Measurements from ENCODE around the gene MRPS14.
A peak's percentile ranks its signal among the peaks of the same experiment; 100 is the strongest.
"Not testable (repeated sequence)": the region's sequence is repeated elsewhere in the genome, so short reads cannot be mapped to it uniquely, and the experiment has no call there.

The MRPS14 gene

DNA sequence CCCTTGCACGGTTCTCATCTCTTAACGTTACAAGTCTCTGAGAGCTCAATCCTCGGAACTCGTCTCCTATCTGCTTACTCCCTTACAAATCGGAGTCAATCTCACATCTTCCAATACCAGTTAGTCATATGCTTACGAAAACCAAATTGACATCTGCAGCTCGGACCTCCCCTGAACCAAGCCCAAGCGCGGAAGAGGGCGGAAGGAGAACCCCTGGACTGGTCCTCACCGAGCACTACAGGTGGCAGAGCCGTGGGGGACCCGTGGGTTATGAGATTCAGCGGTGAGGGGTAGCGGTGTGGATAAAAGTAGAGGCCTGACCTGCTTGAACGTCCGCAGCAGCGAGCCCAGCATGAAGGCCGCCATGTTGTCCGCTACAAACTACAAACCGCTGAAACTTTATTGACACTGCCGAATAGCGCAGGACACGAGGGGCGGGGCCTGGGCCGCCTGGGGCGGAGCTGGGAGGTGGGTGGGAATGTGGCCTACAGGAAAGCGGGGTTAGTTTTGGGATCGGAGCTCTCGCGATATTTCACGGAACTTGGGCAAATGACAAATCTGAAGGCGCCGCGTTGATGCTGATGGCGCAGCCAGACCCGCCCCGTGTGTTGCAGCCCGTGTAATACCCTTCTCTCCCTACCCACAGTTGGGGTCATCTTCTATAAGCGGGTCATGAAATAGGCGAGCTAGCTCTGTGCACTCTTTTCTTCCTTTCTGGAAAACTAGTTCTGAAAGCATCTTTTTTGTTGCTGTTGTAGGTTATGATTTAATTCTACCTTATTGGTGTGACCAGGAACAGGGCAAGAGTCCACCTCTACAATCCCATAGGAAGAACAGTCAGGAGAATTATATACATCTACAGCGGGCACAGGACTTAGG is at the start of gene MRPS14:
TSS of gene MRPS14 (minus strand) at position 383 of the 879 bp plus-strand sequence. CDS start at position 366, 17 bp downstream.
- peak; percentile 98 for DNase-seq (ENCODE audit: low read depth)

DNA sequence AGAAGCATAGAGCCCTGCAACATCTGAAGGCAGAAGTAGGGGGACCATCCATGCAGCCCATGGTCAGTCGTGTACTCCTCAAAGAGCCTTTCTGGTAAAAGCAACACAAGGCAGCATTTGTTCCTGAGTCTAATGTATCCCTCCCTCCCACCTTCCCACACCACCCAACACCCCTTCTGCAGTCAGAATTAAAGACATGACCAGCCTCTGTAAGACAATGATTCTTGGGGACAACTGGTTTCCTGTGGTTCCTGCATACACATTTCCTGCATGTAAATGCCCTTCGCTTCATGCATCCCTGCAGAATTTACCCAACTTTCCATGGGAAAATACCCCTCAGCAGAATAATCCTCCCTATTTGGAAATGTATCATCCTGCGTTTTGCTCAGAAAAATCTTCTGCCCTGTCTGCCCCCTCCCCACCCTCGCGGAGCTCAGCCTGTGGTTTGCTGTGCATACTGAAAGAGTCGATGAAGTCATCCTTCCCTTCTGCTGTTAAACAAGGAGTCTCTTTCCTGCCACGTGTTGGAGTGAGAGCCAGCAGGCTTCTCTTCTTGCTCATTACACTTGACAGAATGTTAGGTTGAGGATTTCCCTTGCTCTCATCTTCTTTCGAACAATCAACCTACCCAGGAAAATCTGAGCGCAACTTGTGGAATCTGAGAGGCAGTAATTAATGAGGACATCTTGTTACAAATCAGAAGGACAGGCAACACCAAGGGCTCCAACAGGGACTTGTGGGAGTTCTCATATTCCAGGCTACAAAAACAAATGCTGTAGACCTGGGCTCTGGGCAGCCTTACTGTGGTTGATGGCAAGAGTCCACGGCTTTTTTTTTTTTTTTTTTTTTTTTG is 49.1 kb upstream of the MRPS14 start:
- peak; percentile 1 for DNase-seq (ENCODE audit: low read depth)

- no peak for DNase-seq (ENCODE audit: low read depth)
Observed at GRCh38 chr1:175071276-175071943, 48.2 kb upstream of the MRPS14 start.

GRCh38 chr1:175070818-175071217 is 47.6 kb upstream of the MRPS14 start:
- no peak for DNase-seq (ENCODE audit: low read depth)

DNA sequence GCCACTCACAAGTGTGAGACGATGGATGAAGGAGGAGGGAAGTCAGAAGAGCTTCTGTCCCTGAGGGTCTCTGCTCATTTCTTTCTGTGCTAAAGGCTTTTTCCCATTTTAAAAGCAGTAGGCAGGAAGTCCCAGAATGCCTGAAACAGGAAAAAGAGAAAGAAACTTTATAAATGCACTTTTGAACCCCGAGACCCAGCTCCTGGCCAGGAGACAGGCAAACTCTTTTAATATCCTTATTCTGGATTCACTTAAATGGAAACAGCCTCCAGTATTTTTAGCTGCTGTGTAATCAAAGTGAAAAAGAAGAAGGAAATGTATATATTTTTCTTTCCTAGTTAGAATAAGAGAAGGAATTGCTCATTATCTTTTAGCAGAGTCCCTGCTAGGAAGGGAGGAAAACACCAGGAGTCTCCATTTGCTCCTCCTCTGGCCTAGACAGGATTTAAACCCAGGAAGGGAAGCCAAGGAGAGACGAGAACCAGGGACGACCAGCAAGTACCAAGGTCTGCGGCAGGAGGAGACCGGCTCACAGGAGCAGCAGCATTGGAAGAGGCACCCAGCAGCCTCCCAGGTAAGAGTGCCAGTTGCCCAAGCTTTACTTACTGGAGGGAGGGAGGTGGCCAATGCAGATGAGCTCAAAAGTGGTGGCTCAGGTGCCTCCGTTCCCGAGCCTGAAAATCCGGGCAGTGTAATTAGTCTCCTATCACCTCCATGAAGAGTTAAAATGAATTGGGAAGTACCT is 44.3 kb upstream of the MRPS14 start, which contains the start of gene TNN:
TSS of gene TNN (plus strand) at position 472 of the 745 bp plus-strand sequence. CDS start 9,586 bp downstream, outside the sequence.
- no peak for DNase-seq (ENCODE audit: low read depth)

GRCh38 chr1:175062858-175063257 is 39.6 kb upstream of the MRPS14 start:
- no peak for DNase-seq (ENCODE audit: low read depth)

GRCh38 chr1:175062339-175062738 is 39.1 kb upstream of the MRPS14 start:
- DNase-seq (ENCODE audit: low read depth): no peak

GRCh38 chr1:175054736-175055135 is 31.5 kb upstream of the MRPS14 start:
- no peak for DNase-seq (ENCODE audit: low read depth)

DNA sequence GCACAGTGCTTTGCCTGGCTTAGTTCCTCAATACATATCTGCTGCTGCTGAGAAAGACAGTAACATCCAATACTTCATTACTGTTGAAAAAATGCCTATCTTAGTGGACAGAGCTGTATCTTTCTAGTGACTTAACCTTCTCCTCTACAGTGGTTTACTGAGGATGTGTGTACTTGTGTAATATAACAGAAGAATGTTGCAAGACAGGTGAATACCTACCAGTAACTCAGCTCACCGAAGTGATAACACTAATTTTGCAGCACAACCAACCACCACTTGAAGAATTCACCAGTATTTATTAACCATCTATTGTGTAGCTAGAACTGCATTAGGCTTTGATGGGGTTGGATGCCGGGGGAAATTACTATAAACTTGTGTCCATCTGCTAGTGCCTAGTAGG is 27.8 kb upstream of the MRPS14 start:
- no peak for DNase-seq (ENCODE audit: low read depth)

GRCh38 chr1:175045519-175045918 is 22.3 kb upstream of the MRPS14 start:
- no peak for DNase-seq (ENCODE audit: low read depth)

DNA sequence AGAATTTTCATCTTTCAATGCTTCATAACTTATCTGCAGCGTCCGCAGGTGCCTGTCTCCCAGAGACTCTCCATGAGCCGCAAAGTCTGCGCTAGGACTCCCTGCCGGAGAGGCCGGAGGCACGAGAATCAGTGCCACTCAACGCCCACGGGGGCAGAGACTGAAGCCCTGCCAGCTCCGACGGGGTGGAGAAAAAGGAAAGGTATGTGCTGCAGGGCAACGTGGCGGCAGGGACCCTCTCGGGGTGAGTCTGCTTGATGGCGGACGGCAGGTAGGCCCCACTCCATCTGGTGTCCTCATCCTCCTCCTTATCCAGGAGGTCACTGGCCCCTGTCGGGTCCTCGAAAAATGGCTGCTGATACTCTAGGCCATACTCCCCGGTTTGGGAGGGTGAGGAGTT is 21.9 kb upstream of the MRPS14 start:
- no peak for DNase-seq (ENCODE audit: low read depth)

DNA sequence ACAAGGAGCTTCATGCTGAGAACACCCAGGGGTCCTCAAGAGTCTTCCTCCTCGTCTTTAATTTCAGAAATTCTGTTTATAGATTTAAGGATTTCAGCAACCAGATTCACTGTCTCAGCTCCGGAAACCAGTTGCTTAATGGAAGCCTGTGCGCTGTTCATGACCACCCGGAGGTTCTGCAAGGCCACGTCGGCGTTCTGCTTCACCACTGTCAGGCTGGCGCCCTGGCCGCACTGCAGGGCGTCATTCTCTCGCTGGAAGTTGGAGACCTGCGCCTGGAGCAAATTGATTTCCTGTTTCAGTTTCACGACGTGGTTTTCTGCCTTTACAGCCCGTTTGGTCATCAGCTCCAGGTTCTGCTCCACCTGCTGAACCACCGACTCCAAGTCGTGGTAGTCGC is 21.4 kb upstream of the MRPS14 start:
- DNase-seq (ENCODE audit: low read depth): not testable (repeated sequence)

DNA sequence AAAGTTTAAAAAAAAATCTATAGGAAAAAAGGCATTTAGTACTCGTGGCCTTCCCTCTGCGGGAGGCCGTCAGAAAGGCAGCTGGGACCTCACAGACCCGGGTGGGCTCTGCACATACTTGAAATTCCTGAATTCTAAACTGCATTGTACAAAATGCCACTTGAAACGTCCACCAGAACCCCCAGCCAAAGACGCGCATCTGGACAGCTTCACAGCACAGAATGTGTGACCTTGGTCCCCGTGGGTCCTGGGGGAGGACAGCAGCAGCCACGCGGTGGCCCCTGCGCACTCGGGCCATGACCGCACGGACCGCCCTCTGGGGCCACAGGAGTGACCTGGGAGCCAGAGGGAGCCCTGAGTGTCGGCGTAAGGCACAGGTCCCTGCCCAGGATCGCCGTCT is 20.6 kb upstream of the MRPS14 start:
- no peak for DNase-seq (ENCODE audit: low read depth)

GRCh38 chr1:175042650-175043049 is 19.4 kb upstream of the MRPS14 start:
- no peak for DNase-seq (ENCODE audit: low read depth)

DNA sequence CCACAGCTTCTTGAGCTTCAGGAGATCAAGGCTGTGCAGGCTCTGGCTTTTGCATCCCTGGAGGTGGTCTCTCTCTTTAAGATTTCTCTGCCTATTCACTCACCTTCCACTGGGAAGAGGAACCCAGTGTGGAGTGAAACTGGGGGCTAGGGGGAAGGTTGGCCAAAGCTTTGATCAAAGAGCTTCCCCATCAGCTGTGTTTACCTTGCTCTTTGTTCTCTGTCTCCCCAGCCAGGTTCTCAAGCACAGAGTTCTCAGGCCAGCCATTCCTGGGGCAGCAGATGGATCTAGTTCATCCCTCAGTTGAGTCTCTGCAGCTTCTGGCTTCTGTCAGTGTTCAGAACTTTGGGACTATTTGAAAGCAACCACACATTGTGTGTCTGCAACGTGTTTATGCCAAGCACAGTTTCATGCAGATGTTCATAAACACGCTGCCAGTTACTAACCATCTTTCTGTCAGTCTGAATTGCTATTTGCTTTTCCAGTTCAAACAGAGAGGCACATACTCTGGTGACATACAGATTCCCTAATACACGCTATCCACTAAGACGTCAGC is 17.2 kb upstream of the MRPS14 start:
- no peak for DNase-seq (ENCODE audit: low read depth)

GRCh38 chr1:175037416-175037815 is 14.2 kb upstream of the MRPS14 start:
- no peak for DNase-seq (ENCODE audit: low read depth)

DNA sequence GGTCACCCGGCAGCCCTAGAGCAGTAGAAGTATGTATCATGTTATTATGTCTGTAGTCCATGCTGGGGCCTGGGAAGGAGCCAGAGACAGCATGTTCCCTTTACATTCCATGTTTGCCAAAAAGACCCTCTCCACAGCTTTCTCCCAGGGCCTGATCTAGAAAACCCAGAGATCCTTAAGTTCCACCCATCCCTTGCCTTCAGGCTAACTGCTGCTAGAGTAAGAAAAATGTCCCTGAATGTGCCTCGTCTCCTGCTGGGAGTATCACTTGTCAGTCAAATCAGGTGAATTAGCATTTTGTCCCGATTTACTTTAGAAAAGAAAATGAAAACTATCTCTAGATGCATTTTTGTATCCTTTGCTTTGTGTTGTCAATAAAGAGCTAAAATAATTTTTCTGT is 13.3 kb upstream of the MRPS14 start:
- DNase-seq (ENCODE audit: low read depth): no peak

DNA sequence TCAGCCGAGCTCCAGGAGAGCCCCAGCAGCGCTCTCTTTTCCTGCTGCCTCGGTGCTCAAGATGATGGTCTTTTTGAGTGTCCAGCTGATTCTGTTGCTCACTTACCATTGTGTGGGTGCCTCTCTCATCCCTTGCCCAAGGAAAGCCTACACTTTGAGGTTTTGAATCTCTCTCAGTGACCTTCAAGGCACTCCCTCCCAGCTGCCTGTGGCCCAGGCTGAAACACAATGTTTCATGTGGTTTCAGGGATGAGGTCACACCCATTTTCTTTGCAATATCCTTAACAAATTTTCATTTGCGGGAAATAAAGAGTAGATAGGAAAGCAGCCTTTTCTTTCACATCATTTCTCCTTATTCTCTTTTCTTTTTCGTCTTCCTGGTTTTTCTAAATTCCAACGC is 12.6 kb upstream of the MRPS14 start:
- no peak for DNase-seq (ENCODE audit: low read depth)

GRCh38 chr1:175034775-175035174 is 11.6 kb upstream of the MRPS14 start:
- DNase-seq (ENCODE audit: low read depth): no peak

GRCh38 chr1:175033953-175034352 is 10.7 kb upstream of the MRPS14 start:
- DNase-seq (ENCODE audit: low read depth): no peak

- no peak for DNase-seq (ENCODE audit: low read depth)
Observed at GRCh38 chr1:175024773-175025172, 1.5 kb upstream of the MRPS14 start.

Data from stimulated activated CD8-positive, alpha-beta memory T cell treated with anti-CD3 and anti-CD28 coated beads, Interleukin-4, amount 100 ng/mL, for 24 hours (primary cell).